ENCODE data around the gene LRMDA.
"Not testable (repeated sequence)": the region's sequence is repeated elsewhere in the genome, so short reads cannot be mapped to it uniquely, and the experiment has no call there.

The LRMDA gene

DNA sequence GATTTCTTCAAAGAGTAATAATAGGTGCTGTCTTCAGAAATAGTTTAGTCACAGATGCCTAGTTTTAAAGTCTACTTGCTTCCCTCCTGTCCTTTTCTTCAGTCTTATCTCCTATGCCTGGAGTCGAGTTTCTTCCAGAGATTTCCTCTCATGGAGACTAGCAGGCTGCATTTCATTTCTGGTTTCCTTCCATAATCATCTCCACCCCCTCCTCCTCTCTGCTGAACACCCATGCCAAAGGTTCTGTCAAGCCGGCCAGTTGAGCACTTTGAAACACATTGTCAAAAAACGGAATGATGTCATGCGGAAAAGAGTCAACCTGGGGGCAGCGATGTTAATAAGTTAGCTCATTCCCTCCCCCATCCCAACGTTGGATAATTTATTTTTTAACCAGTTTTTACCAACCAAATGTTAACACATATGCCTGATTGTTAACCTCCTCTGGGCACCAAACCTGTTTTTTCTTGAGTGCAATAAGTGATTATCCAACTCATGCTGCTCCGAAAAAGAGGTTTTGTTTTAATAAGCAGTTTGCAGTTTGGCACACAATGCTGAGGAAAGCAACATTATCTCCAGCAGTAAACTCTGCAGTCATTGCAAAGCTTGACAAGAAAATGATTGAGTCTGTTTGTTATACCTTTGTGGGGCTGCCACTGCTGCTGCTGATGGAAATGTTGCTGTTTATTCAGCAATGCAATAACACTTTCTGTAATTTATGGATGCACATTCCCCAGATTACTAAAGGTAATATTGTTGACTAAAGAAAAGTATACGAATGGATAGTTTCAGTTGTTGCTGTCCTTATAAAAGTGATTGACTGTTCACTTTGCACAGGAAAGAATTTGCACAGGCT, 161.6 kb downstream of the LRMDA start:
- peaks cover 18% of the 10 kb centered on the region for H3K27me3 ChIP-seq (ENCODE audit: insufficient read depth, low read length)
- H3K9me3 ChIP-seq (ENCODE audit: insufficient read depth, low read depth, low read length): no peaks in the 10 kb centered on the region
- no peaks in the 10 kb centered on the region for H3K36me3 ChIP-seq (ENCODE audit: insufficient read depth, low read length)
- peaks cover 21% of the 10 kb centered on the region for H3K4me1 ChIP-seq (ENCODE audit: insufficient read depth, low read length)
- no peak overlapping the region for H3K27ac ChIP-seq (ENCODE audit: low read depth, low read length)
- WGBS: 89% methylated on average over 8 of the region's 8 CpGs
- no peak overlapping the region for H3K4me3 ChIP-seq (ENCODE audit: low read length)
- H3K9ac ChIP-seq (ENCODE audit: low read depth, low read length): no peak overlapping the region

DNA sequence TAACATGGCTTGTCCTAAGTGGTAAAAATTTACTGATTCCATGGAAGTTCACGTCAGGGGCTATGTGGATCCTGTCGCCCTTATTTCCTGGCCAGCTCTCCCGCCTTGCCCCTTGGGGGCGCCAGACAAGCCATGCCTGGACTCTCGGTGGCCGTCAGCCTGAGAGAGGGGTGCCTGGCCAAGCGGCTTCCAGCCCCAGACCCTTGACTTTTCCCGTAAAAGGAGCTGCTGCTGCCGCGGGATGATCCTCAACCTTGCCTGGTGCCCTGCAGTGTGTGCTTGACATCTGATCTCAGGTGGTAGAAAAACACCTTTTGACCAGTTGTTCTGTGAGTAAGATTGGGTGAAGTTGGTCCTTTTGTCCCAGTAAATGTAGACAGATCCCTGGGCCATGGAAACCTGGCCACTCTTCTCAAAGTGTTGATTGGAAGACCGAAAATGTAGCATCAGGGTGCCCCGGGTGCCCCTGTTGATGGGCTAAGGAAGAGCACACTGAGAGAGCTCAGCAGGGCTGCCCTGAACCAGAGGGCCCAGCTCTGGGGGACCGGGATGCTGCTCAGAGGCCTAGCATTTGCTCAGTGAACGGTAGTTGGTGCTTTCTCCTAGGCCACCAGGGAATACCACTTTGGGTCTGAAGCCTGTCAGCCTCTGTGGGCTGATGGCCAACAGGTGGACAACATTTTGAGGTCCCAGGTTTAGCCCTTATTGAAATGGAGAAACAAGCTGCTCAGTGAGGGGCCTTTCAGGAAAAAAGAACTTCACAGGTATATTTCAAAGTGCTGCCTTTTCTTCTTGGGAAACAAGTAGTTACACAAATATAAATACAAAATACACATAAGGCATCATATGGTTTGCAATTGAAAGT, 162.5 kb downstream of the LRMDA start:
- Histone ChIP-seq H3K9ac (ENCODE audit: low read depth, low read length) (no peak overlapping the region), H3K9me3 (ENCODE audit: insufficient read depth, low read depth, low read length) (no peaks in the 10 kb centered on the region), H3K4me3 (ENCODE audit: low read length) (no peak overlapping the region), H3K4me1 (ENCODE audit: insufficient read depth, low read length) (peaks cover 26% of the 10 kb centered on the region), H3K27me3 (ENCODE audit: insufficient read depth, low read length) (peaks cover 27% of the 10 kb centered on the region), H3K36me3 (ENCODE audit: insufficient read depth, low read length) (no peaks in the 10 kb centered on the region), H3K27ac (ENCODE audit: low read depth, low read length) (no peak overlapping the region)
- 73% methylated on average over 14 of the region's 14 CpGs for WGBS

DNA sequence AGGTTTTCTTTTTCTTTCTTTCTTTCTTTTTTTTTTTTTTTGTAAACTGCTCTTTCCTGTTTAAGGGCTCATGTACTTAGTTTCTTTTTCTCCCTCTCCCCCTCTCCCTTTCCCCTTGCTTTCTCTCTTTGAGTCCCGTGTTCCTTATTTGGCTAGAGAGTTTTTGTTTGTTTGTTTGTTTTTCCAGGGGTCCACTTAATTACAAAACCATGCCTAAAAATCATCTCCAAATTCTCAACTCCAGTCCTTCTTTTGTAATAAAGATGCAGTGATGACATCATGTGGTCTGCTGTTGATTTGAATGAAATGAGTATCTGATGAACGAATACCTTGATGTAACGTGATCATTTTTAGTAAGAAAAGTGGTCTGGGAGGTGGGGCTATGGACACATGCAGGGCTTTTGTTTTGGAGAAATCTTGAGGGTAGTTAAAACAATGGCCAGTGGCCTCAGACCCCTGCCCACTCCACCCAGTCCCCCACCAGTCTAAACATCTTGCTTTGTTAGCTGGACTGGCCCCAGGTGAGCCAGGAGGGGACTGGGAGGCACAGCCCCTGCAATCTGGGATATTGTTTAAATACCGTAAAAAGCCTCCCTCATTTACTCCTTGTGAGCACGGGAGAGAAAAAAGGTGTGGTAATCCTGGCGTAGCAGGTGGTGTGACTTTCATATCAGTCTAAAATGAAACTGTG, 165.7 kb downstream of the LRMDA start:
- Histone ChIP-seq H3K9ac (ENCODE audit: low read depth, low read length) (no peak overlapping the region), H3K27me3 (ENCODE audit: insufficient read depth, low read length) (peaks cover 52% of the 10 kb centered on the region), H3K4me1 (ENCODE audit: insufficient read depth, low read length) (peaks cover 41% of the 10 kb centered on the region), H3K9me3 (ENCODE audit: insufficient read depth, low read depth, low read length) (no peaks in the 10 kb centered on the region), H3K4me3 (ENCODE audit: low read length) (no peak overlapping the region), H3K27ac (ENCODE audit: low read depth, low read length) (no peak overlapping the region), H3K36me3 (ENCODE audit: insufficient read depth, low read length) (no peaks in the 10 kb centered on the region)
- WGBS: 7% methylated on average over 3 of the region's 6 CpGs

DNA sequence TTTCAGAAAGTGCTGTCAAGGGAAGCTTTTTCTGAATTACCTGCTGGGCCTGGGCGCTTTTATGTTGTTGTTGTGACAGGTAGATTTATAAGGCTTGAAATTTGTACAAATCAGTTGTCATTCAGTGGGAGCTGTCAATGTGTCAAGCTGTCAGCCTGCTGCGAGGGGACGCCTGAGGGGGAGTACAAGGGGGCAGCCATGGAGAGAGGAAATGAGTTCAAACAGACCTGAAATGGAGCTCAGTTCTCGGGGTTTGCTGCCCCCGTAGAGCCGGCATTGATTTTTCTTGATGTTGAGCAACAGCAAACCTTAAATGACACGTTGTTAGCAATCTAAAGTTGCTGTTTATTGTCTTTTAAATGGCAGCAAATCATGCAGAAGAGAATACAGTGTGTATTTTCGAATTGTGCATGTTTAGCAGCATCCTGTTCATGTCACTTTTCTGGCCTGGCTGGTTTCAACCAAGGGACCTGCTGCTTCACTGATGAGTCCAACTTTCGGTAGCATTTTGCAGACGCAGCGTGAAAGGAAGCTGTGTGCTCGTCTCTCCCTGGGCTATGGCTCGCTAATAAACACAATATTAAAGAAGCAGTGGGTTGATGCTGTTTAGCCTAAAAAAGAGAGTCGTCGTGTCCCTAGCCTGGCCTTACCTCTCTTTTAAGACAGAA, 166.5 kb downstream of the LRMDA start:
- H3K4me3 ChIP-seq (ENCODE audit: low read length): no peak overlapping the region
- H3K9ac ChIP-seq (ENCODE audit: low read depth, low read length): no peak overlapping the region
- H3K36me3 ChIP-seq (ENCODE audit: insufficient read depth, low read length): no peaks in the 10 kb centered on the region
- no peak overlapping the region for H3K27ac ChIP-seq (ENCODE audit: low read depth, low read length)
- H3K27me3 ChIP-seq (ENCODE audit: insufficient read depth, low read length): peaks cover 58% of the 10 kb centered on the region
- H3K4me1 ChIP-seq (ENCODE audit: insufficient read depth, low read length): peaks cover 41% of the 10 kb centered on the region
- H3K9me3 ChIP-seq (ENCODE audit: insufficient read depth, low read depth, low read length): no peaks in the 10 kb centered on the region
- 46% methylated on average over 15 of the region's 15 CpGs for WGBS

DNA sequence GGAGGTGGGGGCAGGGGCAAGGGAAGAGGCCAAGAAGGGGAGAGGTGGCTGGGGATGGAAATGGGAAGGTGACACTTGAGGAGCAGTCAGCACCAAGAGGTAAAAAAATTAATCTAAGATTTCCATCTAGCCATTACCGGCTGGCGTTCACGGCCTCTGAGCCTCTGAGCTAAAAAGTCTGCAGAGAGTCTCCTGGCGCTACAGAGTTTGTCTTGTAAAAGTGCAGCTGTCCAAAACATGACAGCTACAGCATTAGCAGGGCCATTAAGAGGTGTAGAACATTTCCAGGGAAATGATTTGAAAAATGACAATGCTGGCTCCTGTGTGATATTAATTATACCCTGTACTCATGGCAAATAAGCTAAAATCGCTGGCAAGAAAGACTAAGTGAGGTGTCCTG, 167.6 kb downstream of the LRMDA start:
- Histone ChIP-seq H3K4me1 (ENCODE audit: insufficient read depth, low read length) (peaks cover 41% of the 10 kb centered on the region), H3K9ac (ENCODE audit: low read depth, low read length) (no peak overlapping the region), H3K9me3 (ENCODE audit: insufficient read depth, low read depth, low read length) (no peaks in the 10 kb centered on the region), H3K36me3 (ENCODE audit: insufficient read depth, low read length) (no peaks in the 10 kb centered on the region), H3K27ac (ENCODE audit: low read depth, low read length) (no peak overlapping the region), H3K27me3 (ENCODE audit: insufficient read depth, low read length) (peaks cover 69% of the 10 kb centered on the region), H3K4me3 (ENCODE audit: low read length) (no peak overlapping the region)
- 97% methylated on average over 5 of the region's 5 CpGs for whole genome bisulfite sequencing

DNA sequence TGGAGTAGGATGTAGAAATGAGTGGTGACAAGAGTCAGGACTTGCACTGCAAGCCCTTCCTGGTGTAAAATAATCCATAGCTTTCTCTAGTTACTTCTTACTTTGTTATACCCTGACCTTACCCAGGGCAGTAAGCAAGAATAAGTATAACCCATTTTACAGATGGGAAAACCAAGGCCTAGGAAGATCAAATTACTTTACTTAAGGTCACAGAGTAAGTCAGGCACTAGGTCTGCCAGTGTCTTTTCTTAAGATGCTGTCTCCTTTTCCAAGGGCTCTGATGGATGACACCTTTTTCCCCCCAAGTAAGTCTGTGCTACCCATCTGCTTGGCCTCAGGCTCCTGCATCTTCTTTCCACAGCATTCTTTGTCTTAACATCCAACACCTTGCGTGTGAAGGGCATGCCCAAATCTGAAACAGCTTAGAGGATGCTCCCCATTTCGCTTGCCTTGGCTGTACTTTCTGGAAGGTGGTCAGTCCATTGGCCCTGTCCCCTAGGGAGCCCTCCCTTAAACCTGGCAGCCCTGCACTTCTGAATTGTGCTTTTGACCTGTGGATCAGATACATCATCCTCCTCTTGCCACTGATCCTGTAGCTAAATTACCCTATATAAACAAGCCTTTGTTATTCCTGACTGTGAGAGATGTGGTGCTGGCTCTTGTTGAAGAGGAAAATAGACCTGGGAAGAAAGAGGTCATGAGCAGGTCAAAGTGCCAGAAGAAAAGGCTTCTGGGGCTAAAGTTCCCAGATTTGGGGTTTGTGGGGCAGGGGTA, 168.6 kb downstream of the LRMDA start:
- Histone ChIP-seq H3K36me3 (ENCODE audit: insufficient read depth, low read length) (no peaks in the 10 kb centered on the region), H3K27me3 (ENCODE audit: insufficient read depth, low read length) (peaks cover 80% of the 10 kb centered on the region), H3K4me3 (ENCODE audit: low read length) (no peak overlapping the region), H3K9me3 (ENCODE audit: insufficient read depth, low read depth, low read length) (no peaks in the 10 kb centered on the region), H3K4me1 (ENCODE audit: insufficient read depth, low read length) (peaks cover 37% of the 10 kb centered on the region), H3K27ac (ENCODE audit: low read depth, low read length) (no peak overlapping the region), H3K9ac (ENCODE audit: low read depth, low read length) (no peak overlapping the region)
- WGBS: 47% methylated on average over 2 of the region's 2 CpGs

DNA sequence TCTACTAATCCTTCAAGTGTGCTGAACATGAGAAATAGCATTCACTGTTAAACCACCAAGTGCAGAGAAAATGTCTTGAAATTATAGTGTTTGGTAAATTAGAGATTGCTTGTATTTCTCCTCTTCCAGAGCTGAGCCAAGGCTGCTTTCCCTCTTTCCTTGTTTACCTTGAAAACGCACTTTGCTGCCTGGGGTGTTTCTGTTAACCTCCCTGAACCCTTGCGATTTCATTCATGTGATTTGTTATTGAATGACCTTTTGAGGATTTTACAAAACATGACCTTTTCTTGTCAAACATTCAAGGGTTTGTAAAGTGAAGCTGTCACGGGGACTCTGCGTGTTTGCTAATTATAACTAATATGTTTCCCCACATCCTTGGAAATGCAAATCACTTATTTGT, 169.4 kb downstream of the LRMDA start:
- no peaks in the 10 kb centered on the region for H3K9me3 ChIP-seq (ENCODE audit: insufficient read depth, low read depth, low read length)
- H3K9ac ChIP-seq (ENCODE audit: low read depth, low read length): no peak overlapping the region
- peaks cover 87% of the 10 kb centered on the region for H3K27me3 ChIP-seq (ENCODE audit: insufficient read depth, low read length)
- no peak overlapping the region for H3K4me3 ChIP-seq (ENCODE audit: low read length)
- H3K36me3 ChIP-seq (ENCODE audit: insufficient read depth, low read length): no peaks in the 10 kb centered on the region
- H3K27ac ChIP-seq (ENCODE audit: low read depth, low read length): no peak overlapping the region
- 8% methylated on average over 3 of the region's 4 CpGs for WGBS
- peaks cover 37% of the 10 kb centered on the region for H3K4me1 ChIP-seq (ENCODE audit: insufficient read depth, low read length)

DNA sequence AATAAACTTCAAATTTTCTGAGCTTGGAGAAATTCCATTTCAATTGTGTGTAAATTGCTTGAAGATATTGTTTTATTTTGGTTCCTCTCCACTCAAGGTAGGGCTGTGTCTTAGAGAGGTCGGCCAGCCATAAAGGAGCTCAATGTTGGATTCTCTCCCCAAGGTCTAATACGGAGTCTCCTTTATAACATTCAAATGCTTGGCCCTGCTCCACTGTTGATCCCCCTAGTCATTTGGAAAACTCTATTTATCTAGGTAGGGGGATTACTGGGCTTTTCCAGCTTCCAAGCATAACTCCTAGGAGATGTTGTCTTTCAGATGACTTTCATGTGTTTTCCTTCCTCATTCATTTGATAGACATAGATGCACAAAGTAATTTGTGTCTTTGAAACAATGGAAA, 170.9 kb downstream of the LRMDA start:
- Histone ChIP-seq H3K9ac (ENCODE audit: low read depth, low read length) (no peak overlapping the region), H3K27ac (ENCODE audit: low read depth, low read length) (no peak overlapping the region), H3K9me3 (ENCODE audit: insufficient read depth, low read depth, low read length) (no peaks in the 10 kb centered on the region), H3K4me3 (ENCODE audit: low read length) (no peak overlapping the region), H3K4me1 (ENCODE audit: insufficient read depth, low read length) (peaks cover 31% of the 10 kb centered on the region), H3K27me3 (ENCODE audit: insufficient read depth, low read length) (peaks cover 92% of the 10 kb centered on the region), H3K36me3 (ENCODE audit: insufficient read depth, low read length) (no peaks in the 10 kb centered on the region)
- WGBS: 85% methylated on average over 2 of the region's 2 CpGs

DNA sequence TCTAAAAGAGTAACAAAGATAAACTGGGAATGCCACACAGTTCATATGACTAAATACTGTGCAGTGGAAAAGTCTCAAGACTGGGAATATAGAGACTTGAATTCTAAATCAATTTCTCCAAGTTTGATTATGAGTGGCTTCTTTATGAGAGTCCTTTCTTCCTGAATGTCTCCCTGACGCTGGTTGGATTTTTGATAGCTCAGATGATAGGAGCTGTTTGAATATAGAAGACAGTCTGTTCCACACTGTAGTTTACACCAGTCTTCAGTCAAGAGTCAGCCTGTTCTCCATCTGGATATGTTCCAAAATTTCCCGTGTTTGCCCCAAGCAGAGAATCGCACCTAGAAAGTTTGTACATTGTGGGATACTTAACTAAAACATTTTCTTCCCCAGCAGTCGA, 173.7 kb downstream of the LRMDA start:
- 83% methylated on average over 3 of the region's 4 CpGs for WGBS
- Histone ChIP-seq H3K27ac (ENCODE audit: low read depth, low read length) (no peak overlapping the region), H3K9ac (ENCODE audit: low read depth, low read length) (no peak overlapping the region), H3K9me3 (ENCODE audit: insufficient read depth, low read depth, low read length) (no peaks in the 10 kb centered on the region), H3K27me3 (ENCODE audit: insufficient read depth, low read length) (peaks cover 65% of the 10 kb centered on the region), H3K4me3 (ENCODE audit: low read length) (no peak overlapping the region), H3K36me3 (ENCODE audit: insufficient read depth, low read length) (no peaks in the 10 kb centered on the region), H3K4me1 (ENCODE audit: insufficient read depth, low read length) (peaks cover 18% of the 10 kb centered on the region)

DNA sequence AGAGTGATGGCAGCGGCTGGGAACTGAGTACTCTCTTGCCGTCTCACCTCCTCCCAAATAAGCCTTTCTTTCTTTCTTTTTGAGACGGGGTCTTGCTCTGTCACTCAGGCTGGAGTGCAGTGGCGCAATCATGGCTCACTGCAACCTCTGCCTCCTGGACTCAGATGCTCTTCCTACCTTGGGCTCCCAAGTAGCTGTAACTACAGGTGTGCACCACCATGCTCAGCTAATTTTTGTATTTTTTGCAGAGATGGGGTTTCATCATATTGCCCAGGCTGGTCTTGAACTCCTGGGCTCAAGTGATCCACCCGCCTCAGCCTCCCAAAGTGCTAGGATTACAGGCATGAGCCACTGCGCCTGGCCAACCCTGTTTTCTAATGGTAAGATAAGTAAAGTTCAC, 174.4 kb downstream of the LRMDA start:
- H3K27ac ChIP-seq (ENCODE audit: low read depth, low read length); H3K36me3 ChIP-seq (ENCODE audit: insufficient read depth, low read length); H3K4me3 ChIP-seq (ENCODE audit: low read length); H3K9me3 ChIP-seq (ENCODE audit: insufficient read depth, low read depth, low read length); H3K9ac ChIP-seq (ENCODE audit: low read depth, low read length): not testable (repeated sequence)
- H3K27me3 ChIP-seq (ENCODE audit: insufficient read depth, low read length): peaks cover 58% of the 10 kb centered on the region
- peaks cover 14% of the 10 kb centered on the region for H3K4me1 ChIP-seq (ENCODE audit: insufficient read depth, low read length)
- WGBS: 86% methylated on average over 6 of the region's 6 CpGs
